ENCODE data around the gene GUK1. TPM values are rescaled to one million over a fixed set of nuclear protein-coding genes. Genes with fewer than 3 reads are reported as not detected.
A peak's percentile ranks its signal among the peaks of the same experiment; 100 is the strongest.
"Not testable (repeated sequence)": the region's sequence is repeated elsewhere in the genome, so short reads cannot be mapped to it uniquely, and the experiment has no call there.

GUK1 gene
- total RNA-seq, 2 donors from 2014 or later, result 206 to 293 TPM

DNA sequence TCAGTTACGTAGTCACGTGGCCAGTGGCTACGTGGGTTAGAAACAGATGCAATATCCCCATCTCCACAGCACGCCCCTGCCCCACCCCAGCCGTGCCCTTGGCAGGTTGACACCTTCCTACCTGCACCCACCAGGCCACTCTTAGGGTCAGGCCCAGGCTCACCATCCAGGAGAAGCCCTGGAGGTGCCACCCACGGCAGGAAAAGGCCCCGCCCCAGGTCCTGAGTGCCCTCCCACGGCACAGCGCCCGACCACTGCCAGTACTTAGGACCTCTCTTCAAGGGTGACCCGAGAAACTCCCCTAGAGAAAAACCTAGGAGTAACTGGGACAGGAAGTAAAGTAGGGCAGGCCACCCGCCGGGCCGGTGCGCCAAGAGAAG is 38.5 kb upstream of the GUK1 start:
- Mint-ChIP-seq H3K36me3 (peaks cover 12 to 16% of the 10 kb centered on the region in 2 donors), H3K9me3 (no peaks in the 10 kb centered on the region), H3K27ac (peak overlapping the region in 1 of 2 donors; percentile 4)
- DNase-seq (ENCODE audit: low spot score in 2 of 2), result no peak
- ATAC-seq, result no peak

DNA sequence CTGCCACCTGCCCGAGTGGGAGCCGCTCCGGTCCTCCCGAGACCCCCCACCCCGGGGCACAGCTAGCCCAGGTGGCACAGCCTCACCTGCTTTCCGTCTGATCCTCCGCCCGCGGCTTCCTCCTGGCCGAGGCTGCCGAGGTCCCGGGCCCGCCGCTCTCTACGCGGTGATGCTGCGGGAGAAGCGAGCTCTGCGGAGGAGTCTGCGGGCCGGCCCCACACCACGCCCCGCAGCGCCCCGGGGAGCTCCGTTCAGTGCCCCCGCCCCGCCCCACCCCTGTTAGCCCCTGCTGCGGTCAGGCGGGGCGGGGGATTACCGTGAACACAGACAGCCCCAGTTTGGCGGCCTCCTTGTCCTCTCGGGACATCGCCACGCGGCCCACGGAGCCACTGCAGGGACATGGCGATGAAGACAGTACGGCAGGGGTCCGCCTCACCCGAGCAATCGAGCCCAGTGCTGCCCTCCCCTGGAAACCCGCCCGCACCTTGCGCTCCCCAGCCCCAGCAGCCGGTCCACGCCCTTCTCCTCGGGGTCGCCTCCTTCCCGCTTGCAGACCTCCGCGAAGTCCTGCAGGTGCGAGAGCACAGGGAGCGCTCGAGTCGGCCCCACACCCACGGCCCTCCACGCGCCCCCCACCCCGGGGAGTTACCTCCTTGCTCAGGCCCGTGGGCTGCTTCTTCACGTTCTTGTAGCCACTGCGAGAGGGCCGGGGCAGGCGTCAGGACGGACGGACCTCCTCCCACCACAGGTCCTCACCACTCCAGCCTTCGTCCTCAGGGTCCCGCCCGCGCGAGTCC is 37.9 kb upstream of the GUK1 start:
- DNase-seq (ENCODE audit: low spot score in 2 of 2) (peak in 1 of 2 donors; percentile 48), ATAC-seq (peak; percentile 22 to 49)
- Mint-ChIP-seq H3K9me3 (no peaks in the 10 kb centered on the region), H3K36me3 (peaks cover 13 to 20% of the 10 kb centered on the region in 2 donors), H3K27ac (peak overlapping the region in 1 of 2 donors; percentile 98)

DNA sequence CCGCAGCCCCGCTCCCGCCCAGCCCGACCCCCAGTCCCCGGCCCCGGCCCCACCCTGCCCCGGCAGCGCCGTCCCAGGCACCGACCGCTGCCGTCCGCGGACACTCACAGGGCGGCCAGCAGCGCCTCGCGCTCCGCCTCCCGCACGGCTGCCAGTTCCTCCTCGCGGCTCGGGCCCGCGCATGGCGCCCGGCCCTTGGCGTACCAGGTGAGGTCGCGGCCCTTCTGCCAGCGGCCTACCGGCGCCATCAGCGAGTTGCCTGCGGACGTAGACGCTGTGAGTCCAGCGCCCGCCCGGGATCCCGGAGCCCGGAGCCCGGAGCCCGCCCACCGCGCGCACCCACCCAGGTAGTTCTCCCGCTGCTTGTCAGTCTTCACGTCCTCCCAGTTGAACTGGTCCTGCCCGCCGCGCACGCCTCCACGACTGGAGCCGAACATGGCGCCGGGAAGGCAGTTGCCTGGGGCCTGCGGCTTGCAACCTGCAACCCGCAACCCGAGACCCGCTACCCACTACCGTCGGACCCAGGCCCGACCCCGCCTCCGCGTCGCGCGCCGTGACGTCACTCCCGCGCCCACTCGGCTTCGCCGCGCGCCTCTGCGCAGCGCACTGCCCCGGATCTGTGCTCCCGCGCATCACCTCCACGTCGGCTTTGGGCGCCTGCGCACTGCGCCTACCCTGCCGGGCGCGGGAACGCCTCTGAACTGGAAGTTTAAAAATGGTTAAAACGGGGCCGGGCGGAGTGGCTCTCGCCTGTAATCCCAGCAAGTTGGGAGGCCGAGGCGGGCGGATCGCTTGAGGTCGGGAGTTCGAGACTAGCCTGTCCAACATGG is 37.1 kb upstream of the GUK1 start, which contains the start of gene C1orf35:
Gene C1orf35 (minus strand): TSS at position 535 of the 830 bp plus-strand sequence. CDS start 98 bp downstream, at position 437.
- ATAC-seq (peak; percentile 86 to 88), DNase-seq (ENCODE audit: low spot score in 2 of 2) (peak; percentile 96)
- Mint-ChIP-seq H3K36me3 (peaks cover 13 to 16% of the 10 kb centered on the region in 2 donors), H3K27ac (peak within 1 kb of the TSS; percentile 95 to 98), H3K9me3 (no peaks in the 10 kb centered on the region)

DNA sequence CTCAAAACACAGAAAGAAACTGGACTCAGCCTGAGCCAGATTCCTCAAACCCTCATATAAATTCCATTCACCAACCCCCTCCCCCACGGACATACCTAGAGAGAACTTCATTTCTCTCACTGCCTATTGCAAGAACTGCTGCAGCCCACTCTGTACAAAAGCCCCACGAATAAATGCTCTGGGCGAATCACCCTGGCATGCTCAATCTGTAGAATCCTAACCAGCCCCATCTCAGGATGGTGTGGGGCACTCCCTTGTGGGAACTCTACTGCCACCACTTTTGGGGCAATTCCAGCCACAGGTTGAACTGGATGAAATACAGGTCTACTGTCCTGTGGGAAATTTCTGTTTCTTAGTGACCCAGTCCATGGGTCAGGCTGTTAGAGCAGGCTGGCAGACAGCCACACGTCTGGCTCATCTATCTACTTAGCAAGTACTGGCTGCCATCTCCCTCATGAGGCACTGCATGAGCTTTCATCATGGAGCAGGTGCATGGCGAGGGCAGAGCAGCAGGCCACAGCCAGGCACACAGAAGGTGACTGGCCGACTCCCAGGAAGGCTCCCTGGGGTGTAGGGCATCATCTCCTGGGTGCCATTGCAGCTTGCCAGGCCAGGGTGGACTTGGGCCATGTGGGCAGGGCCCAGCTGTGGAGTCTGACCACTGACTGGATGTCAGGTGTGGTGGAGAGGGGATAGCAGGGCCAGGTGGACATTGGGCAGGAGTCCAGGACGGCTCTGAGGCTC is 35.4 kb upstream of the GUK1 start:
- ATAC-seq (no peak), DNase-seq (ENCODE audit: low spot score in 2 of 2) (no peak)
- peaks cover 14% of the 10 kb centered on the region in 2 donors for H3K36me3 Mint-ChIP-seq
- H3K27ac Mint-ChIP-seq, result peak overlapping the region; percentile 52 to 88
- no peaks in the 10 kb centered on the region for H3K9me3 Mint-ChIP-seq

- Mint-ChIP-seq H3K27ac (peak overlapping the region in 1 of 2 donors; percentile 52), H3K36me3 (peaks cover 14 to 19% of the 10 kb centered on the region in 2 donors), H3K9me3 (no peaks in the 10 kb centered on the region)
- ATAC-seq (no peak), DNase-seq (ENCODE audit: low spot score in 2 of 2) (no peak)
These were observed 34.6 kb upstream of the GUK1 start for GRCh38 chr1:228105270-228105995.

GRCh38 chr1:228105996-228106799 is 33.9 kb upstream of the GUK1 start:
- ATAC-seq, result no peak
- H3K27ac Mint-ChIP-seq, result peak overlapping the region; percentile 7 to 44
- peaks cover 14 to 19% of the 10 kb centered on the region in 2 donors for H3K36me3 Mint-ChIP-seq
- no peak for DNase-seq (ENCODE audit: low spot score in 2 of 2)
- H3K9me3 Mint-ChIP-seq, result no peaks in the 10 kb centered on the region

DNA sequence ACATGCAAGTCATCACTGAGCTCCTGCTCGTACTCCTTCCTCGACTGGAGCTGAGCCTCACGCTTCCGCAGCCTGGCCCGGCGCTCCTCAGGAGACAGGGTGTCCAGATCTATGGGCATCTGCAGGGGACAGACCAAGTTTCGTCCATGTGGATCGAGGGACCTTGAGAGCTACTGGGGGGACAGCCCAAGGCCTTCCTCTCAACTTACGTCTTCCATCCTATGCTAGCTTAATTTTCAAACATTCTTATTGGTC is 33.4 kb upstream of the GUK1 start:
- peaks cover 14 to 19% of the 10 kb centered on the region in 2 donors for H3K36me3 Mint-ChIP-seq
- DNase-seq (ENCODE audit: low spot score in 2 of 2), result no peak
- H3K9me3 Mint-ChIP-seq, result no peaks in the 10 kb centered on the region
- H3K27ac Mint-ChIP-seq, result peak overlapping the region; percentile 7 to 44
- no peak for ATAC-seq

- DNase-seq (ENCODE audit: low spot score in 2 of 2) (no peak), ATAC-seq (no peak)
- Mint-ChIP-seq H3K9me3 (no peaks in the 10 kb centered on the region), H3K27ac (peak overlapping the region; percentile 91 to 96), H3K36me3 (peaks cover 14 to 19% of the 10 kb centered on the region in 2 donors)
These were observed 32.4 kb upstream of the GUK1 start for GRCh38 chr1:228107636-228108035.

DNA sequence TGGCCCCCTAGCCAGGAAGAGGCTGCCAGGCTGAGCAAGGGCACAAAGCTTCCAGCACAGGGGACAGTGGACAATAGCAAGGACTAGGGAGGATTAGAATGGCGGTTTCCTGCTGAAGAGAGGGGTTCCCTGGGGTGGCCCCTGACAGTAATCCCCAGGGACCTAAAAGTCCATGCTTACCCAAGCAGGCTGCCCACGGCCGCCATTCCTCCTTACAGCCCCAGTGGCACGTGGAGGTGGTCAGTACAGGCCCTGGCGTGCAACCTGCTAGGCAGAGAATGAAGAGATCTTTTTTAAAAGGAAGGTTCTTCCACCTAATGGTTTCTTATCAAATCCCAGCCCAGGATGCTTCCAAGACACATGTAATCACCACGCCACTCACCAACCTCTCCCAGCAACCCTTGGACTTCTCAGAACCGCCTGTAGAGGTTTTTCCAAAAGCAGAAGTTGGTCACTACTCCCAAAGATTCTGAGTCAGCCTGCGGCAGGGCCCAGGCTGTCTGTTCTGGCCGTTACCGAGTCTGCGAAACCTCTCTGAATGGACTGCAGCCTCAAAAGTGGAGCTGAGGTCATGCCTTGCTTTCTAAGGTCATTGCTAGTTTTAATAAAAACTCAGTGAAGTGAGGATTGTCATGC is 31.9 kb upstream of the GUK1 start:
- ATAC-seq (no peak), DNase-seq (ENCODE audit: low spot score in 2 of 2) (no peak)
- peaks cover 11 to 16% of the 10 kb centered on the region in 2 donors for H3K36me3 Mint-ChIP-seq
- peak overlapping the region; percentile 91 to 96 for H3K27ac Mint-ChIP-seq
- H3K9me3 Mint-ChIP-seq, result no peaks in the 10 kb centered on the region

DNA sequence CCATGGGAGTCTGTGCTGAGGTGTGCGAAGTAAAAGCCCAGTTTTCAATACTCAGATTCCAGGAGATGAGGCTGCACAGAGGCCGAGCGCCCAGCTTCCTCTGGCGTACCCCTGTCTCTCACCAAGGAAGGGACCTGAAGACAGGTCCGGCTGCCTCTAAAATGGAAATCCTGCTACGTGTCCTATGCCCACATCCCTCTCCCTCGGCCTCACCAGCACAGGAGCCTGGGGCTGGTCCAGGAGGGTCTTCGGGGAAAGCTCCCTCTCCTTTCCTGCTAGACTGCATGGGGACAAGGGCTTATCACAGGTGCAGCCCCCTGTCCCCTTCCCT is 31.4 kb upstream of the GUK1 start:
- peak in 1 of 2 donors; percentile 1 for ATAC-seq
- no peak for DNase-seq (ENCODE audit: low spot score in 2 of 2)
- no peaks in the 10 kb centered on the region for H3K9me3 Mint-ChIP-seq
- peak overlapping the region; percentile 91 to 96 for H3K27ac Mint-ChIP-seq
- peaks cover 7 to 11% of the 10 kb centered on the region in 2 donors for H3K36me3 Mint-ChIP-seq

GRCh38 chr1:228109073-228109961 is 30.8 kb upstream of the GUK1 start, which contains the start of gene MRPL55:
Gene MRPL55, minus strand, starts transcription at chr1:228109299. Its CDS starts 1,039 bp downstream, at chr1:228108260.
- DNase-seq (ENCODE audit: low spot score in 2 of 2) (peak; percentile 98 to 99), ATAC-seq (peak; percentile 95 to 97)
- Mint-ChIP-seq H3K27ac (peak within 1 kb of the TSS; percentile 91 to 96), H3K36me3 (peaks cover 7 to 10% of the 10 kb centered on the region in 2 donors), H3K9me3 (no peaks in the 10 kb centered on the region)

- Mint-ChIP-seq H3K9me3 (no peaks in the 10 kb centered on the region), H3K27ac (peak overlapping the region; percentile 91 to 96), H3K36me3 (peaks cover 7 to 10% of the 10 kb centered on the region in 2 donors)
- DNase-seq (ENCODE audit: low spot score in 2 of 2), result no peak
- no peak for ATAC-seq
These were observed 30.1 kb upstream of the GUK1 start for GRCh38 chr1:228109962-228110488.

DNA sequence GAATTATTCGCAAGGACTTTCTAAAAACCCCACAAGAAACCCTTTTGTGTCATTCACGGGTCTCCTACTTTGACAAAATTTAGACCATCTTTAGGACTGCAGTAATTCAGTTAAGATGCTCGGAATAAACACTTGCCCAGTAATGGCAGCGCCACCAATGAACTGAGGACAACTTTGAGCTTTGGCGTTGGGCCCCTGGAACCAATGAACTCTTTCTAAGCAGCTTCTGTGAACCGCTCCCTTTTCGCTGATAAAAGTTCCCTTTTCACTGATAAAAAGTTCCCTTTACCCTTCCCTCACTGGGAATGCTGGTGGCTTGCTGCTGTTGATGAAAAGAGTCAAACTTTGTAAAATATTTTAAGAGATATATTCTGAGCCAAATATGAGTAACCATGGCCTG is 29.5 kb upstream of the GUK1 start:
- peaks cover 7 to 10% of the 10 kb centered on the region in 2 donors for H3K36me3 Mint-ChIP-seq
- H3K27ac Mint-ChIP-seq, result no peak overlapping the region
- no peaks in the 10 kb centered on the region for H3K9me3 Mint-ChIP-seq
- DNase-seq (ENCODE audit: low spot score in 2 of 2) (no peak), ATAC-seq (no peak)

DNA sequence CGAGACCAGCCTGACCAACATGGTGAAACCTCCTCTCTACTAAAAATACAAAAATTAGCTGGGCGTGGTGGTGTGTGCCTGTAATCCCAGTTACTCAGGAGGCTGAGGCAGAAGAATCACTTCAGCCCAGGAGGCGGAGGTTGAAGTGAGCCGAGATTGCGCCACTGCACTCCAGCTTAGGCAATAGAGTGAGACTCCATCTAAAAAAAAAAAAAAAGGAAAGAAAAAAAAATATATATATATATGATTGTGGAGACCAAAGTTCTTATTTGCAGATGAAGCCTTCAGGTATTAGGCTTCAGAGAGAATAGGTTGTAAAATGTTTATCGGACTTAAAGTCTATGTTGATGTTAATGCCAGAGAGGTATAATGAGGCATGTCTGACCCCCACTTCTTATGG is 28.8 kb upstream of the GUK1 start:
- not testable (repeated sequence) for H3K27ac Mint-ChIP-seq; ATAC-seq; DNase-seq (ENCODE audit: low spot score in 2 of 2); H3K36me3 Mint-ChIP-seq; H3K9me3 Mint-ChIP-seq
